Activated T-helper 9 cell treated with anti-CD3 and anti-CD28 coated beads, Interleukin-2, amount 50 U/mL, for 16 hours (primary cell): ENCODE measurements around the gene ZNF385B.

ENCODE experiments used
- DNase-seq: peaks from one replicate; pipeline ENCODE4 v3.0.0-alpha.2; 2020; ENCODE audit warnings: low read depth

The ZNF385B gene

DNA sequence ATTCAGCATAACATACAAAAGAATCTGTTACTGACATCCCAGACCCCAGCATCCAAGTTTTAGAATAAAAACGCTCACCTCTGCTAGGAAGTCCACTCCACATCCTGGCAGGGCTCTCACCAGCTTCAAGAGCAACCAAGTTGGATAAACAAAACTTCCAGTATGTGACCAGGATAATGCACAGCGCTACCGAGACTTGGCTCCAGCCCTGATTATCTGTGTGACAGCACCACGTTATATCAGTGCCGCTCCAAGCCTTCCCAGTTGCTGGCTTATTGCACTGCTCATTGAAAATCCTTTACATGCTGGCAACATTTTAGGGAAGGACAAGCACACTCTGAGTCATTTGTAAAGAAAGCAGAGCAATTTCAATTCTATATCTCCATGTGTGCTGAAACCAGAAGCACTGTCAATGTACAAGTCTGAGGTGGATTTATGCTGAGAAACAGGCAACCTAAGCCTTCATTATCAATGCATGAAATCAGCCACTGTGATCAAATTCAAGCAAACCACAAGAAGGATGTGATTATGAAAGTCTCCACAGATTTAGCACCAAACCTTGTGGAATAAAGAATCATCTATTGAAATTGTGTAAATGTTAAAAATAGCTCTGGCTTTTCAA lies 115.7 kb downstream of the ZNF385B start:
- DNase-seq, result no peak

DNA sequence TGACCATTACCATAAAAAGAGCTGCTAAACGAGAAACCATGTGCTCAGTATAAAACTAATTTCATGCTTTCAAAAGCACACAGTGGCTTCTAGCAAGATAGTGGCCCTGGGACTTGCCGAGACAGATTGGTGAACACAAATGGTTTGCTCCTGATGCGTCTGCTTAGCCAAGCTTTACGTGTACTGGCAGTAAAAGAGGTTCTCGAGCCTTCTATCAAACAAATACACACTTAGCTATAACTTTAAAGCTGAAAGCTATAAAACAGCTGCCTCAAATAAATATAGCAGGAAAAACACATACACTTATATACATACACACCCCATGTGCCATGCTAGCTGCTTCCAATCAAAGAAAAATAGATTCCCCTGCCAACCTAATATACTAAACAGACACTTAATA lies 117.0 kb downstream of the ZNF385B start:
- no peak for DNase-seq

DNA sequence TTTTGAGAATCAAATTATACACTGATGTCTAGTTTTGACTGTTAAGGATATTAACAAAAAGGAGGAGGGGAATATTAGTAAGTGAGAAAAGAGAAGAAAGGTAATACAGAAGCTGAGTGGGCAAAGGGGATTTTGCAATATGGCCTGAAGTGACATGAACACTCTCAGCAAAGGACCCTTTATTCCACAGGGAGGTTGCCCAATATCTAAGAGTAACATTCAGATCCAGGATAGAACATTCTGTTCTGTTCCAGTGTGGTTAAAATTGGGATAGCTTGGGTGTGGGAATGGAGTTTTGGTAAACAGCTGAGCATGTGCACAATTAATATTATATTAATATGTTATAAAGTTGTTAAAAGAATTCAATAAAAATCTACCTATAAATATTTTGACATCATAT lies 120.1 kb downstream of the ZNF385B start:
- no peak for DNase-seq

DNA sequence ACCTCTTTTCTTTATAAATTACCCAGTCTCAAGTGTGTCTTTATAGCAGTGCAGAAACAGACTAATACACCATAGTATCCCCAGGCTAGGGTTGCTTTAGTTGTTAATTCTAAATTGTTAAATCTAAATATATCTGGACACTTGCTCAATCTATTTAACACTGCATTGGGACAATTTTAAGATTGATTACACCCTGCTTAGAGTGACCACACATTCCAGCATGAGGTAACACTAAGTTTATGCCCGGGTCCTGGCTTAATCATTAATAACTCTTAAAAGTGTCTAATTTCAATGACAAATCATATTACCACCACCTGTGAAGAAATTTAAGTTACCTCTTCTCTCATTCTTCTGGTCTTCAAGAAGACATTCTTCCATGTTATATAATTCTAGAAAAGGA lies 131.4 kb downstream of the ZNF385B start:
- DNase-seq, result no peak

DNA sequence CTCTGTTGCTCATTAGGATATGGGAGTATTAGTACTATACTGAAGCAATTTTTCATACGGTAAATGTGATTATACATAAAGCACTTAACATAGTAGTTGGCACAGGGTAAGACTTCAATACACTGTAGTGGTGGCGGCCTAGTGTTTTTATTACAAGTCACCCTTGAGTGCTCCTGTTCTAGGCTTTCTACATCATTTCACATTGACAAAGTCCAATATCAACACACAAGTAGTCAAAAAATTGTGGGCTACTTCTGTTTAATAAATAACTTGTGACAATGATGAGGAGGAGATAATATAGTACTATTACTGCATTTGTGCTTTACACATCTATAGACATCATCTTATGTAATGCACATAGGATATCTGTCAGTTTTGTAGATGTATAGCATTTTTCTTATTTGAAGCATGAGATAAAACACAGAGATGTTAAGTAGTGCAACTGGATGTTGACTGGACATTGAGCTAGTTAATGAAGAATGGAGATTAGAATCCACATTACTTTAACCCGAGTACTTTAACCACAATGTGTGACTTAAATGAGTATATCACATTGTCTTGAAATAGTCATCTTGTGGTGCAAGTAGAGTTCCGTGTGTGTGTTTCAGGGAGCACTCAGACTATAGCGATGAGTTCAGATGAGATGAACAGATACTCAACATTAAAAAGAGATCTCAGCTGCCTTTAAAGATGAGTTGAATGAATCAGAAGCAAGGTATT lies 134.8 kb downstream of the ZNF385B start:
- no peak for DNase-seq

DNA sequence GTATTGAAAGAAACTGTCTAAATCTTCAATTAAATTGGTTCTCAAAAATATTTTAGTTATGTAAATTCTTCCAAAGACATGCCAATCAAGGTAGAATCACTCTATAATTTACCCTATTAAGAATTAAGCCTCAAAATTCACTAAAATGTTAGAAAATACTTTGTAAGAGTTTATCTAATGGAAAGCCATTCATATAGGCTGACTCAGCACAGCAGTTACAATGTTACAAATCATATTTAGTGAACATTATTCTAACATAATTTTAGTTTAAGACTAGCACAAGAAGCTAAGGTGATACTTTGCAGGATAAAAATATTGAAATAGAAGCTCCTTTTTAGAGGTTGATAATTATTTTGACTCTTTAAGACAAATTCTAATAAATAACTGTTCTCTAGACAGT lies 137.0 kb downstream of the ZNF385B start:
- DNase-seq, result no peak

DNA sequence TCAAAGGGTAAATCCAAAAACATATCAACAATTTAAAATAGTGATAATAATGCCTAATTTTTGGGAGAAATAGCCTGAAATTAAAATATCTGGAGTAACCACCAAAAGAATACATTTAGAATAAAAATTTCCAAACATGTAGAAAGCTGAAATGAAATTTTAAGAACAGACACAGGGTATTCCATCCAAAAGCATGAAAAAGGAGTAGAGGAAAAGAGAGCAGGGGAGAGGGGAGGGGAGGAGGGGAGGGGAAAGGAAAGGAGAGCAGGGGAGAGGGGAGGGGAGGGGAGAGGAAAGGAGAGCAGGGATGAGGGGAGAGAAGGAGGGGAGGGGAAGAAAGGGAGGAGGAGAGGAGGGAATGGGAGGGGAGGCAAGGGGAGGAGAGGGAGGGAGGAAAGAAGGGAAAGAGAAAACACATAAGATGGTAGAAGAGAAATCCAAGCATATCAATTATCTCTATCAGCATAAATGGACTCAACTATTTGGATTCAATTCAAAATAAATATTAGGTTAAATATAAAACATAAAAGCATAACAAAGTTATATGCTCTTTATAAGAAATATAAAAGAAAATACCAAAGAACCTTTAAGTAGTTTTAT lies 141.1 kb downstream of the ZNF385B start:
- DNase-seq, result no peak

DNA sequence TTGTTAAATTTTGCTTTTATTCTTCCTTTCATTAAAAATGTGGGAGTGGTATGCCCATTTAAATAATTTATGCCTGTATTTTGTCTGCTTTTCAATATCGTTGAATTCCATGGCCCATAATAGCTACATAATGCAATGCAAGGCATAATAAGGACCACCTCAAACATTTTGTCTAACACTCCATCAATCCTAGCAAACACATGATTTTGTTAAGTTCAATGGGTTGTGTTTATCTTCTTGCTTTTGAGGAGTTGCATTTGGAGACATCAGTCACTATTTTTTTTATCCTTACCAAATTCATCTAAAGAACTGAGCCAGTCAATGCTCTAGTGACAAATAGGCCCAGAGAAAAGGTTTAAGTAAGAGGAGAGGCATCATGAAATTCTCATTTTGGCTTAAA lies 145.5 kb downstream of the ZNF385B start:
- no peak for DNase-seq

DNA sequence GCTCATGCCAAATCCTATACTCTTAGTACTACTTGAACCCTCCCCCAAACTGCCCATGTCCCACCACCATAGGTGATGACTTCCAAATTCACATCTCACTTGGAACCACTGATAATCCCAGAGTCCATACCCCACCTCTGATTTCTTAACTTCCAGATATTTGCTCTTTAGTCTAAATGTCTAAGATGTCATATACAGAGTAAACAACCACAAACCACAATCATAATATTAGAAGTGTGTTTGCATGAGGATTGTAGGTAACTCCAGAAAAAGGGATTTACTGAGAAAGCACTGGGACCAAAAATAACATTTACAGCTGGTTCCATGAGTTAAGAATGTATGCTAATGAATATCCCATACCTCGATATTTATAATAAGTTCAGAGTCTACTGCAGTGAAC lies 146.2 kb downstream of the ZNF385B start:
- no peak for DNase-seq

DNA sequence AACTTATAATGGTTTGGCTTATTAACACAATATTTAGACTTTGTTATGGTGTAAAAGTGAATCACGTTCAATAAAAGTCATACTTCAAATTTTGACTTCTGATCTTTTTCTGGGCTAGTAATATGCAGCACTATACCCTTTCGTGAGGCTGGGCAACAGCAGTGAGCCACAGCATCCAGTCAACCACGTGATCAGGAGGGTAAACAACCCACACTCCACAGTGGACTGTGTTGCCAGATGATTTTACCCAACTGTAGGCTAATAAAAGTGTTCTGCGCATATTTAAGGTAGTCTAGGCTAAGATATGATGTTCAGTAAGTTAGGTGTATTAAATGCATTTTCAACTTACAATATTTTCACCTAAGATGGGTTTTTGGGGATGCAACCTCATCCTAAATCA lies 148.6 kb downstream of the ZNF385B start:
- no peak for DNase-seq

DNA sequence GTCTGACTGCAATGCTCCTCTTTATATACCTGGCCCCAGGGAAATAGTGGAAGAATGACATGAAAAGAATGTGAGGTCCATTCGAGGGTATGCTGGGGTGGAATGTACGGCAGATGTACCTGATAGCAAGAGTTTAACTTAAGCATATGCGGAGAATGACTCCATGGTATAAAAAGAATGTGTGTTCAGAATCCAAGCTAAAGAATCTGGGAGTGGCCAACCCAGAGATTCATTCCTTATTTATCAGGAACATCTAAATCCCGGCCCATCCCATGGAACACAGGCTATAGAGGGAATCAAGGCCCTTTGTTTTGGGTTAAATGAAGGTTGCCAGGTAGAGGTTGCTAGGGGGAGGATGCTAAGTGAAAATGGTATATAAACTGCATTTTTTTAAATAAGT lies 150.0 kb downstream of the ZNF385B start:
- no peak for DNase-seq

DNA sequence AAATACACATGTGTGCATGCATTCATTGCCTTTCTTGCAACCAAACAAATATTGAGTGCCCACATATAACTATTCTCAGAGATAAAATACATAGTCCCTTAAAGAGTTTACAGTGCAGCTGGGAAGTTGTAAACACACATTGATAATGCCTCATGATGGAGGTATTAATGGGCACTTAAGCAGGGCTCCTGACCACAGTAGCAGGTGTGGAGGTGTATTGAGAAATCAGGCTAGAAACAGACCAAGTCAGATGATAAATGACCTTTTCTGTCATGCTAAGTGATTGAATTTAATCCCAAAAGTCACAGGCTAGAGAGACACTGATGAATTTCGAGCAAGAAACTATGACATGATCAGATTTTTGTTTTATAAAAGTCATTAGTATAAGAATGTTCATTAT lies 157.7 kb downstream of the ZNF385B start:
- DNase-seq, result no peak

DNA sequence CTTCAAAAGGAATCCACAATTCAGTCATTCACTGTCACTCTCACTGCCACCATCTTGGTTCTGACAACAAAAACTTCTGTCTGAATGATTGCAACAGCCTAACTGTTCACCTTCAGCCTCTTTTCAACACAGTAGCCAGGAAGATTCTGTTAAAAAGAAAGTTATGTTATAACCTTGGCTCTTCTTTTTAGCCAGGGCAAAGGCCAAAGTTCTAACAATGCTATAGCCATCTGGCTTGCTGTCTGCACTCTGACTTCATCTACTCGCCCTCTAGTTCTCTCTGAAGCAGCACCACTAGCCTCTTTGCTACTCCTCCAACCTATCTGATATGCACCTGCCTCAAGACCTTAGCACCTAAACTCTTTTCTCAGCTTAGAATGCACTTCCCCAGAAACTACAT lies 158.5 kb downstream of the ZNF385B start:
- DNase-seq, result no peak

DNA sequence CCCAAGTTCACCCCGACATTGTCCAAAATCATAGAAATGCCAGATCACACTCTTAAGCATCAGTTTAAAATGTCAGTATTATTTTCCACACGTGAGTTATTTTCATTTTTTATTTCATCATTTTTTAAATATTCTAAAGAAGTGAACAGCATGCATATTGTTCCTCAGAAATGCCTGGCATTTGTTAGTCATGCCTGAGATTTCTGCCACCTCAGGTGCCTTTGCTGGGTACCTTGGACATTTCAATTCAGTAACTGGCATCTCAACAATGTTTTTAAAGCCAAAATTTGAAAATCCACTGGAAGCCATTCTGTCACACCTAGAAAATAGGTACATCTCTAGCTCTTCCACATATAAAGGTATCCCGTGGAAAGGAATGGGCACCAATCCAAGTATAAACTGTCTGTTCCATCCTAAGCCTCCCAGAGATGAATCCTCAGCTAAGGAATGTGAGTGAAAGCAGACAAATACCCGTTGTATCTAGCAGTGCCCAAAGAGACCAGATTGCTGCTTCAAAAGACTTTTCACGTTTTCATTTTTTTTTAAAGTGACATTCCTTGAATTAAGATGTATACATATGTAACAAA lies 159.8 kb downstream of the ZNF385B start:
- no peak for DNase-seq

DNA sequence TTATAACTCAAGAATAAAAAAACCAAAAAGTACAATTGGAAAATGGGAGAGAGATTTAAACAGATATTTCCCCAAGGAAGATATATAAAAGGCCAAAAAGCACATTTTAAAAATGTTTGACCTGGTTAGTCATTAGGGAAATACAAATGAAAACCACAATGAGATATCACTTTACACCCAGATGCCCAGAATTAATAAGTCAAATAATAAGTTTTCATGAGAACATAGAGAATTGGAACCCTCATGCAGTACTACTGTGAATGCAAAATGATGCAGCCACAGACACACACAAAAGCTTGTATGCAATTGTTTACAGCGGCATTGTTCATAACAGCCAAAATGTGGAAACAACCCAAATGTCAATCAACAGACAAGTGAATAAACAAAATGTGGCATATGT lies 165.9 kb downstream of the ZNF385B start:
- no peak for DNase-seq

DNA sequence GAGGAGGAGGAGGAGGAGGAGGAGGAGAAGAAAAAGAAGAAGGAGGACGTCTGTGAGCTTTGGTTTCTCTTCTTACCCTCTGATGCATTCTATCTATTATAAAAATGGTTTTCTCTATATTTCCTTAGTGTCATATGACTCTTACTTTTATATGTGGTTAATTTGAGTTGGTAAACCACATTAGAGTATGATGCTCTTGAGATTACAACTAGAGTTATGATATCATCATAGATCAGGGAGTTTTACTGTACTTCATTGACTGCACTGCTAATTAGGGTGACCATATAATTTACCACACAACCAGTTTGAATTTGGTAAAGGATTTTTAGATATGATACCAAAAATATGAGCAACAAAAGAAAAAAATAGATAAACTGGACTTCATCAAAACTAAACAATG lies 166.4 kb downstream of the ZNF385B start:
- no peak for DNase-seq

DNA sequence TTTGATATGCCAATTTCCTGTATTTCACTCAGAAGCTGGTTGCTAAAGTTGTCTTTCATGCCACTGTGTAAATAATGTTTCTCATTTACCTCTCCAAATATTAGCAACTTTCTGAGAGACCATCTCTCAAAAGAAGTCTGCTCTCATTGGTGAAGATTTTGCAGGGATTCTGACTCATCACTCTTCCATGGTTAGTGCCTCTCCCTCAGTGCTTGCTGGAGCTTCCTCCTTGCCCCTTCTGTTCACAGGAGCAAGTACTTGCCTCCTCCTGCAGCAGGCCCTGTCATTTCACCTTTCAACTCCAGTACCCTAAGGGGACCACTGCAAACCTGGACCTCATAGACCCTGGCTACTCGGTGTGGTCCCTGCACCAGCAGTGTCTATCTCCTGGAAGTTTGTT lies 168.8 kb downstream of the ZNF385B start:
- no peak for DNase-seq

DNA sequence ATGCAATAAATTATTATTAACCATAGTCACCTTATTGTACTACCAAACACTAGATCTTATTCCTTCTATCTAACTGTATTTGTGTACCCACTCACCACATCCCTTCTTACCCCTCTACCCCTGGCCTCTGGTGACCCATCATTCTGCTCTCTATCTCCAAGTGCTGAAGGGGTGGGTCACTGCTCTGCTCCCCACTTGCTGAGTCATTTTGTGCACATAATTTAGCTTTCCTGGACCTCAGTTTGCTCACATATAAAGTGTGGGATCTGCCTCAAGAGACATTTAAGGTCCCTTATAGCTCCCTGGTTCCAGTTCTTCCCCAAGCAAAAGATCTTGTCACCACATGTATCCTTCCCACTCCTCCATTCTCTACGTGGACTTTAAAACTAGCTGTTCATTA lies 169.4 kb downstream of the ZNF385B start:
- DNase-seq, result no peak

DNA sequence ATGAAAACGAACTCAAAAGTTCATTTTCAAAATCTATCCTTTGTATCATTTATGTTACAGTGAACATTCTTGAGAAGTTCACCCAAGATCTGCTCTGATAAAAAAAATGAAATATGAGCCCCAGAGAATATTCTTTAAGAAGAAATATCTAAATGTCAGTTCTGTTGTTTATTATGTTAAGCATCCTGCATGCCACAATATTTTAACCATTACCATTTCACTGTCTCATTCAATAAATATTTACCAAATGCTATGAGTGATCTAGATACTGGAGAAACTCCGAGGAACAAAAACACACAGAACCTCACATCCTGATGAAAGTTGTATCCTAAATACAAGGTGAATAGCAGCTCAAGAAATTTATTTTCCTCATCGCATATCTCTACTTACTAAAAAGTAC lies 170.2 kb downstream of the ZNF385B start:
- DNase-seq, result no peak

DNA sequence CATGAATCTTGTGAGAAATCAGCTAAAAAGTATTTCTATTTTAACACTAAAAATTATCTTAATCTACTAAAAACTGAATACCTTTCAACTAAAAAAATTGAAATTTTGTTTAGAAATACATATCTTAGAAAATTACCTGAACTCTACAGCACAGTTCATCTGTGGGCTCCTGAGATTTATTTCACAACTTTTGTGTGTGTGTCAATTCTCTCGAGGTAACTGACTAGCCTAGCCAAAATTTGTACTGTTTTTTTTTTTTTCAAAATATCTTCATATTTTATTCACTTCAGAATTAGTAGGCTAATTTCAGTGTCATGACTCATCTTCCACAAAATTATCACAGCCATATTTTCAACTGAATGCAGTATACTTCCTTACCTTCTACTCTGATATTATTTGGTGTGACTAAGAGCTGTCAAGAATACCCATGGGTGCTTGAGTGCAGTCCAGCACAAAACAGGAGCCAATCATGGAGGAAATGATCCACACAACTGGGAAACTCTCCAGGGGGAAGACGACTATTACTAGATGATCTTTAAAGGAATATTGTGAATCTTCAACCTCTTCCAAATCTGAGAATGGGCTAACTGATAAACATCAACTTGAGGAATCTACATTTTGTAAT lies 174.6 kb downstream of the ZNF385B start:
- DNase-seq, result no peak

DNA sequence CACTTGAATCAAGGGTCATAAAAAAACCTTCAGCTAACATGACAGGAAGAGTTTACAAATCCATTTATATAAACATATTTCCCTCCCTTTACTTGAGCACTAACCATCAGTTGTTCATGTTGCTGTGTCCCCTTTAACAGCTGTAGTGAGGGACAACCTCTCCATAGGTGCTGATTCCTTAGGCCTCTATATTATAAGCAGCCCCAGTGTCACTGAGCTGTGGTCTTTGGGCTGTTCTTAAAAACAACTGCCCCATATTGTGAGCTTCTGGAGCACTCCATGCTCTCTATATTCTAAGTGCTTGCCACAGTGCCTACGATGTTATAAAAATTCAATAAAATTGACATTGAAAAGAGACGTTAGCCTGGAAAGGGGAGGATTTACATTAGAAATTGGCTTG lies 175.3 kb downstream of the ZNF385B start:
- no peak for DNase-seq

DNA sequence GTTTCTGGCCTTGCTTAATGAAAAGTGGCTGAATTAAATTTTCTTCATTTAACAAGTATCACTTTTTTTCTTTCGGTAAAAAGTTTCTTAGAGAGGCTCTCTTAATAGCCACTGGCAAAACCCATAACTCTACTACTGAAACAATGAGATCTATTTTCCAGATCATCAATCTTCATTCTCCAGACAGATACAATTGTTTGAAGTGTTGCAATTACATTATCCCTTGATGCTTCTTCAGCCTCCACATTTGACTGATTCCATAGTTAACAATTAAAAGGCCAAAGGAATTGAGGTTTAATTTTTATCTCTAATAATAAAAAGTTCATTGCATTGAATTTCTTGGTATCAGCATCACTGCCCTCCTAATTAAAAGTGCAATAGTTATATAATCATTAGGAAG lies 176.3 kb downstream of the ZNF385B start:
- DNase-seq, result no peak

DNA sequence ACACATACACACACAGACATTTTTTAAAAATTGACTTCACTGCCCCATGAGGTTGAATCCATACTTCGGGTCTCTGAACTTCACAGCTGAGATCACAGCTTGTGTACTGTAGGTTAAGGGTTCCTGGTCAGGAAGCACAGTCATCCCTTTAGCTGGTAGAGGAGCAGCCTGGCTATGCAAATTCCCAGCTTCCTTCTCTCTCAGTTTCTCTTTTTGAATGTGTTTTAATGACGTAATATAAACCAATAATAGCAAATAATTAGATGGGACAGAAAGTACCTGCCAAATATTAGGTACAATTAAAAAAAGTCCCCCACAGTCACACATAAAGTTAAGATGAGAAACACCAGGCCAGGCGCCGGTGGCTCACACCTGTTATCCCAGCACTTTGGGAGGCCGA lies 178.7 kb downstream of the ZNF385B start:
- DNase-seq, result no peak
